ENCODE data around the gene FAM240A. TPM values are rescaled to one million over a fixed set of nuclear protein-coding genes. Genes with fewer than 3 reads are reported as not detected.
A peak's percentile ranks its signal among the peaks of the same experiment; 100 is the strongest.

Gene FAM240A
- total and polyA plus RNA-seq, 10 of the 15 experiments (the other 5 are each of a cell fraction or from before 2014, with no cell fraction given): not detected

GRCh38 chr3:46640927-46641326 is 28.6 kb downstream of the FAM240A start:
- 6% methylated on average over 3 of the region's 3 CpGs for WGBS (ENCODE audit: insufficient coverage, insufficient replicate concordance, low lambda C conversion rate, missing lambda C conversion rate)
- ChIA-PET POLR2A (no interaction called here), SMC1A (ENCODE audit: uncharacterized antibody, unreplicated experiment) (interaction anchor here (0.7 to 1.0 kb wide), 2 partner anchors 153 to 398 kb away, joined by 3 read pairs; no protein-coding TSS in a partner anchor), CTCF (interaction anchor here (0.6 to 1.3 kb wide), 3 partner anchors 71 to 479 kb away, joined by 3 to 5 read pairs (median 3); no protein-coding TSS in a partner anchor), RAD21 (ENCODE audit: unreplicated experiment) (interaction anchor here (0.6 kb wide), 1 partner anchor 160 kb away, joined by 6 read pairs; no protein-coding TSS in a partner anchor)
- Histone ChIP-seq H3K79me2 (ENCODE audit: control insufficient read depth, insufficient read depth, low read length) (no peaks in the 10 kb centered on the region), H2AFZ (ENCODE audit: control insufficient read depth, low read depth, low read length) (no peak overlapping the region), H3K4me1 (ENCODE audit: control insufficient read depth, insufficient read depth, low read length) (no peaks in the 10 kb centered on the region), H3K9ac (ENCODE audit: control insufficient read depth, insufficient read depth, low read length) (no peak overlapping the region), H3K9me3 (replicated peaks; ENCODE audit: control insufficient read depth, insufficient read depth, low read length) (no peaks in the 10 kb centered on the region; the same call in 2 of the 3 replicates), H3K4me2 (ENCODE audit: control insufficient read depth, insufficient read depth) (no peak overlapping the region), H3K27ac (ENCODE audit: control insufficient read depth, insufficient read depth) (no peak overlapping the region), H3K36me3 (ENCODE audit: control insufficient read depth in 2 of 2, insufficient read depth in 2 of 2, low read length in 1 of 2) (no peaks in the 10 kb centered on the region), H3K27me3 (replicated peaks in 1 of 2; ENCODE audit: control insufficient read depth in 2 of 2, insufficient read depth in 2 of 2, low read length in 1 of 2) (peaks cover 0 to 2% of the 10 kb centered on the region in 2 experiments; a peak in 1 of 4 replicates), H4K20me1 (ENCODE audit: control insufficient read depth, insufficient read depth) (no peaks in the 10 kb centered on the region), H3K4me3 (no peak overlapping the region)
- TF ChIP-seq NFYA (IDR thresholded peaks at IDR 0.05; ENCODE audit: borderline replicate concordance, low read depth, low read length): no peak
- TF ChIP-seq SPI1 (IDR thresholded peaks at IDR 0.05; ENCODE audit: borderline replicate concordance, insufficient read depth, low read depth, low read length): 0 out of 2 replicates have a peak, but pooled peaks have one; percentile 17
- DNase-seq (ENCODE audit: low read depth, low spot score) (no peak), FAIRE-seq (no peak), ATAC-seq (no peak)
- intact Hi-C loops (cut with micrococcal nuclease; ENCODE audit: unreplicated experiment) (no loop called here), in situ Hi-C loops (cut with MboI) (no loop called here)
- BruUV-seq (replicated peaks): no TSS peak

DNA sequence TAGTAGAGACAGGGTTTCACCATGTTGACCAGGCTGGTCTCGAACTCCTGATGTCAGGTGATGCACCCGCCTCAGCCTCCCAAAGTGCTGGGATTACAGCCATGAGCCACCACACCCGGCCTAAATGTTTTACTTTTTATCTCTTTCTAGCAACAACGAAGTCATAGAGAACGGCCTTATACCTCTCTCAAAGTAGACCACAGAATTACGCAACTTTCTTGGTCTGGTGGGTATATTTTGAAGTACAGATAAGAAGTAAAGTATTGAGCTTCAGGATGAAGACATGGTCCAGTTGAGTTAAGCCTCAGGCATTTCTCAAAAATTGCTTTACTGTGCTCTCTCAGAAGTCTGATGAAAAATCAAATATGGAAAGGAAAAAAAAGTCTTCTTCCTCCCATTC is 30.6 kb downstream of the FAM240A start:
- Histone ChIP-seq H3K79me2 (ENCODE audit: control insufficient read depth, insufficient read depth, low read length) (no peaks in the 10 kb centered on the region), H3K4me1 (ENCODE audit: control insufficient read depth, insufficient read depth, low read length) (no peaks in the 10 kb centered on the region), H3K36me3 (ENCODE audit: control insufficient read depth in 2 of 2, insufficient read depth in 2 of 2, low read length in 1 of 2) (no peaks in the 10 kb centered on the region), H4K20me1 (ENCODE audit: control insufficient read depth, insufficient read depth) (no peaks in the 10 kb centered on the region), H3K4me3 (no peak overlapping the region), H3K27me3 (replicated peaks in 1 of 2; ENCODE audit: control insufficient read depth in 2 of 2, insufficient read depth in 2 of 2, low read length in 1 of 2) (no peaks in the 10 kb centered on the region; a peak in 1 of 4 replicates), H3K9me3 (replicated peaks; ENCODE audit: control insufficient read depth, insufficient read depth, low read length) (no peaks in the 10 kb centered on the region; the same call in 2 of the 3 replicates), H2AFZ (ENCODE audit: control insufficient read depth, low read depth, low read length) (no peak overlapping the region), H3K9ac (ENCODE audit: control insufficient read depth, insufficient read depth, low read length) (no peak overlapping the region), H3K27ac (ENCODE audit: control insufficient read depth, insufficient read depth) (no peak overlapping the region), H3K4me2 (ENCODE audit: control insufficient read depth, insufficient read depth) (no peak overlapping the region)
- POLR2A ChIA-PET: no interaction called here
- intact Hi-C loops (cut with micrococcal nuclease; ENCODE audit: unreplicated experiment): no loop called here
- RAD21 ChIA-PET (ENCODE audit: unreplicated experiment): no interaction called here
- in situ Hi-C loops (cut with MboI): no loop called here
- FAIRE-seq (no peak), ATAC-seq (no peak), DNase-seq (ENCODE audit: low read depth, low spot score) (no peak)
- WGBS (ENCODE audit: insufficient coverage, insufficient replicate concordance, low lambda C conversion rate, missing lambda C conversion rate): 28% methylated on average over 6 of the region's 6 CpGs
- no TSS peak for BruUV-seq (replicated peaks)
- CTCF ChIA-PET: interaction anchor here (1.3 kb wide), 1 partner anchor 12 kb away, joined by 3 read pairs; no protein-coding TSS in a partner anchor
- SMC1A ChIA-PET (ENCODE audit: uncharacterized antibody, unreplicated experiment): no interaction called here
- no peak for TF ChIP-seq BHLHE40 (IDR thresholded peaks at IDR 0.05; ENCODE audit: borderline replicate concordance in 1 of 2, low read depth in 2 of 2, low read length in 1 of 2)
- TF ChIP-seq ATF3 (IDR thresholded peaks at IDR 0.05; ENCODE audit: borderline replicate concordance, extremely low read depth, low read depth, low read length): no peak
- no peak for TF ChIP-seq E2F4 (IDR thresholded peaks at IDR 0.05; ENCODE audit: low read depth, low read length)
- no peak for TF ChIP-seq STAT3 (IDR thresholded peaks at IDR 0.05; ENCODE audit: low read depth, low read length)
- TF ChIP-seq, protein P1, sequence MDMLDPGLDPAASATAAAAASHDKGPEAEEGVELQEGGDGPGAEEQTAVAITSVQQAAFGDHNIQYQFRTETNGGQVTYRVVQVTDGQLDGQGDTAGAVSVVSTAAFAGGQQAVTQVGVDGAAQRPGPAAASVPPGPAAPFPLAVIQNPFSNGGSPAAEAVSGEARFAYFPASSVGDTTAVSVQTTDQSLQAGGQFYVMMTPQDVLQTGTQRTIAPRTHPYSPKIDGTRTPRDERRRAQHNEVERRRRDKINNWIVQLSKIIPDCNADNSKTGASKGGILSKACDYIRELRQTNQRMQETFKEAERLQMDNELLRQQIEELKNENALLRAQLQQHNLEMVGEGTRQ (IDR thresholded peaks at IDR 0.05; ENCODE audit: borderline replicate concordance, low read depth, low read length): no peak
- TF ChIP-seq NFYA (IDR thresholded peaks at IDR 0.05; ENCODE audit: borderline replicate concordance, low read depth, low read length): no peak
- no peak for TF ChIP-seq RBBP5 (conservative IDR thresholded peaks at IDR 0.05)
- no peak for TF ChIP-seq TBL1XR1 (IDR thresholded peaks at IDR 0.05; ENCODE audit: low read depth, low read length)
- no peak for TF ChIP-seq SUPT20H (IDR thresholded peaks at IDR 0.05; ENCODE audit: borderline replicate concordance, control insufficient read depth, low read depth, low read length)
- TF ChIP-seq RCOR1 (conservative IDR thresholded peaks at IDR 0.05; ENCODE audit: low read depth, low read length): no peak
- TF ChIP-seq NKRF (conservative IDR thresholded peaks at IDR 0.05): no peak

All from GM12878 (cell line).